ENCODE data around the gene LRMDA.

- TF ChIP-seq POLR2A (IDR thresholded peaks at IDR 0.05) (no peak), POLR2AphosphoS5 (IDR thresholded peaks at IDR 0.05) (no peak), EP300 (IDR thresholded peaks at IDR 0.05) (no peak)
- TF ChIP-seq, protein P1, sequence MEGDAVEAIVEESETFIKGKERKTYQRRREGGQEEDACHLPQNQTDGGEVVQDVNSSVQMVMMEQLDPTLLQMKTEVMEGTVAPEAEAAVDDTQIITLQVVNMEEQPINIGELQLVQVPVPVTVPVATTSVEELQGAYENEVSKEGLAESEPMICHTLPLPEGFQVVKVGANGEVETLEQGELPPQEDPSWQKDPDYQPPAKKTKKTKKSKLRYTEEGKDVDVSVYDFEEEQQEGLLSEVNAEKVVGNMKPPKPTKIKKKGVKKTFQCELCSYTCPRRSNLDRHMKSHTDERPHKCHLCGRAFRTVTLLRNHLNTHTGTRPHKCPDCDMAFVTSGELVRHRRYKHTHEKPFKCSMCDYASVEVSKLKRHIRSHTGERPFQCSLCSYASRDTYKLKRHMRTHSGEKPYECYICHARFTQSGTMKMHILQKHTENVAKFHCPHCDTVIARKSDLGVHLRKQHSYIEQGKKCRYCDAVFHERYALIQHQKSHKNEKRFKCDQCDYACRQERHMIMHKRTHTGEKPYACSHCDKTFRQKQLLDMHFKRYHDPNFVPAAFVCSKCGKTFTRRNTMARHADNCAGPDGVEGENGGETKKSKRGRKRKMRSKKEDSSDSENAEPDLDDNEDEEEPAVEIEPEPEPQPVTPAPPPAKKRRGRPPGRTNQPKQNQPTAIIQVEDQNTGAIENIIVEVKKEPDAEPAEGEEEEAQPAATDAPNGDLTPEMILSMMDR (IDR thresholded peaks at IDR 0.05): no peak
Measured at GRCh38 chr10:76025124-76025477, 593.7 kb downstream of the LRMDA start.

Data from sigmoid colon (tissue), 4 donors.